Non-pigmented ciliary epithelial cell (primary cell): ENCODE data around the gene CYSLTR2.
A peak's percentile ranks its signal among the peaks of the same experiment; 100 is the strongest.
"Not testable (repeated sequence)": the region's sequence is repeated elsewhere in the genome, so short reads cannot be mapped to it uniquely, and the experiment has no call there.

Source experiments
- DNase-seq: peaks from one replicate; pipeline ENCODE4 v3.0.0-alpha.2; 2010; ENCODE audit warnings: low read depth

The CYSLTR2 gene

DNA sequence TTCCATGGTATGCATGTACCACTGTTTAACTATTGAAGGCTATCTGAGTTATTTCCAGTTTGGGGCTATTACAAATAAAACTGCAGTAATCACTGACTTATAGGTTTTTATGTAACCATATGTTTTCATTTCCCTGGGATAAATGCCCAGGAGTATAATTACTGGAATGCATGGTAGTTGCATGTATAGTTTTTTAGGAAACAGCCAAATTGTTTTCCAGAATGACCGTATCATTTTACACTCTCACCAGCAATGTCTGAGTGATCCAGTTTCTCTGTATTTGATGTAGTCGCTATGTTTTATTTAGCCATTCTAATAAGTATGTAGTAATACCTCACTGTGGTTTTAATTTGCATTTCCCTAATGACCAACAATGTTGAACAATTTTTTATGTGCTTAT lies 42.0 kb downstream of the CYSLTR2 start:
- no peak for DNase-seq

DNA sequence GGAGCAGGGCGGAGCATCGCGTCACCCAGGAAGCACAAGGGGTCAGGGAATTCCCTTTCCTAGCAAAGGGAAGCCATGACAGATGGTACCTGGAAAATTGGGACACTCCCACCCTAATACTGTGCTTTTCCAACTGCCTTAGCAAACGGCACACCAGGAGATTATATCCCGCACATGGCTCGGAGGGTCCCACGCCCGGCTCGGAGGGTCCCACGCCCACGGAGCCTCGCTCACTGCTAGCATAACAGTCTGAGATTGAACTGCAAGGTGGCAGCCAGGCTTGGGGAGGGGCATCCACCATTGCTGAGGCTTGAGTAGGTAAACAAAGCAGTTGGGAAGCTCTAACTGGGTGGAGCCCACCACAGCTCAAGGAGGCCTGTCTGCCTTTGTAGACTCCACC lies 42.9 kb downstream of the CYSLTR2 start:
- not testable (repeated sequence) for DNase-seq

GRCh38 chr13:48707405-48707804 lies 53.7 kb downstream of the CYSLTR2 start:
- no peak for DNase-seq

- no peak for DNase-seq
These were observed 55.0 kb downstream of the CYSLTR2 start for GRCh38 chr13:48708764-48709163.

DNA sequence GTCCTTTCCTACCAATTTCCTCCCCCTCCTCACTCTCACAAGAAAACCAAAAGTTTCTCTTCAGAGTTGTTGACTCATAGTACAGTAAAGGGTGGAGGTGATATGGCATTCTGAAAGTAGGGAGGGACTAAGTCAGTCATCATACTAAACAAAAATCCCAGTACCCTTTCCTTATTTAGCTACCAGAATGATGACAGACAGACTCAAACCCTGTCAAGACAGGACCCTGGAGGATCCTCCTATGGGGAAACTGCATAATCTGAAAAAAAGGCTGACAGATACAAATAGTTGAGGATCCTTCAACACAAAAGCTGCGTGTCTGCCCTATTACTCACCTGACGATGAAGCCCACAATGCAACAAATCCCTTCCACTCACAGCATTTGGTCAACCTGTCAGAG lies 55.5 kb downstream of the CYSLTR2 start:
- no peak for DNase-seq

DNA sequence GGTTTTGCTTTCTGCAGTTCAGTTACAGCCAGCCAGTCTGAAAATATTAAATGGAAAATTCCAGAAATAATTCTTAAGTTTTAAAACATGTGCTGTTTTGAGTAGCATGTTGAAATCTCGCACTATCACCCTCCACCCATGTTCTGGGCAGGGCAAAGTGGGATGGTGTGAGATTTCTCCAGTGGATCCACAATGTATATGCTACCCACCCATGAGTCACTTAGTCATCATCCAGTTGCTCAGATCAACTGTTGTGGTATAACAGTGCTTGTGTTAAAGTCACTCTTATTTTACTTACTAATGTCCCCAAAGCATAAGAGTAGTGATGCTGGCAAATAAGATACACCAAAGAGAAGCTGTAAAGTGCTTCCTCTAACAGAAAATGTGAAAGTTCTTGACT lies 56.4 kb downstream of the CYSLTR2 start:
- DNase-seq: no peak

DNA sequence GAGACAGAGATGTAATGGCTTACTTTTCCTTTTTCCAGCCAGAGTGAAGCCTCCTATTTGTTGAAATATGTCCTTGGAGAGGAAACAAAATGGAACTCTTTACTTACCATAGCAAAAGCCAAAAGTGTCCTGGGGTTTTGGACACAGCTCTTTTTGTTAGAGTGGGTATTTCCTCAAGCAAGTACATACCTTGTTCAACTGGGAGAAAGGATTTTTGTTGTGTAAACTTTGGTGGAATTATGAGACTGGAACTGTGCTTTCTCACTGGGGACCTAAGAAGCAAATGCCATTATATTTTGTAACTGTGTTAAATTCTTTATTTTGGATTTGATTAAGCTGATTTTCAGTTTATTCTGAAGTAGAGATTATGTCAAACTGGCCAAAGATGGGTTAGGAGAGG lies 58.4 kb downstream of the CYSLTR2 start:
- no peak for DNase-seq

DNA sequence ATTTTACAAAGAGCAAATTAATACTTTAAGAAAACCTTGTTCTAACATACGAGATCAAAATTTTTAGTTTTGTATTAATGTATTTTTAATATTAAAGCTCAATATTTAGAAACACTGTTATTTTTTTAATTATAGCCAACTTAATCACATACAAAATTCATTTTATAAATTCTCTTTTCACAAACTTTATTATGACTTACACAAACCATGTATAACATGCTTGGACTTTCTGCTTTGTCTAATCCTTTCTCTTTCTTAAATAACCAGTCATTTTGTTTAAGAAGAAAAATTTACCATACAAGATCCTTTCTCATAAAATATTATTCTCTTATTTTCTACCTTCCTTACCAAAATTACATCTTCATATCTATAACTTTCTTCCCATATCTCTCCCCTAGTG lies 62.2 kb downstream of the CYSLTR2 start:
- DNase-seq: no peak

GRCh38 chr13:48720621-48721020 lies 66.9 kb downstream of the CYSLTR2 start:
- no peak for DNase-seq

- no peak for DNase-seq
These were observed 69.4 kb downstream of the CYSLTR2 start for GRCh38 chr13:48723168-48723567.

DNA sequence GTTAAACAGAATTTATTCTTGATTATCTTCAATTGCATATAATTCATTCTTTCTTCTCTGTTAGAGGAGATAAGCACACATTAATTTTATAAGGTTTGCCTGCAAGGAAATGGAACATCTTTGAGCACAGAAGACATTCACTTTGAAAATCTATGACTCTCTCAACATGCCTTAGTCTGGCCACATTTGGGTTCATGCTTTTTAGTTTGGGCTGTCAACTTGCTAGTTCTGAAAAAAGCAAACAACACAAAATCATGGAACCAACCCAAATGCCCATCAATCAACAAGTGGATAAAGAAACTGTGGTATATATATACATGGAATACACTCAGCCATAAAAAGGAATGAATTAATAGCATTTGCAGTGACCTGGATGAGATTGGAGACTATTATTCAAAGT lies 71.5 kb downstream of the CYSLTR2 start:
- no peak for DNase-seq

DNA sequence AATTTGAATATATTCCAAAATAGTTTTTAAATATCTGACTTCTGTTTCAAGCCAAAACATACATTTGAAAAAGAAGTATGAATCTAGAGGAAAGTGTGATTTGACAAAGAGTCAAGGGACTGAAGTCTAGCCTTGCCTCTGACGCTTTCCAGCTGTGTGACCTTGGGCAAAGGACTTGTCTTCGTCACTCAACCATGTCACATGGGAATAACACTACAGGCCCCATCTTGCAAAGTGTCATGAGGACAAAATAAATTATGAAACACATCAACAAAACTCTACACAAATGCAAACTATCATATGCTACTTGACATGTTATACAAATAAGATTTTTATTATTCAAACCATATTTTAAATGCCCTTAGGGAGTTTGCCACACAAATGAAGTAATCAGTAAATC lies 73.0 kb downstream of the CYSLTR2 start:
- DNase-seq: no peak

- DNase-seq: no peak
These were observed 73.7 kb downstream of the CYSLTR2 start for GRCh38 chr13:48727241-48728011.

DNA sequence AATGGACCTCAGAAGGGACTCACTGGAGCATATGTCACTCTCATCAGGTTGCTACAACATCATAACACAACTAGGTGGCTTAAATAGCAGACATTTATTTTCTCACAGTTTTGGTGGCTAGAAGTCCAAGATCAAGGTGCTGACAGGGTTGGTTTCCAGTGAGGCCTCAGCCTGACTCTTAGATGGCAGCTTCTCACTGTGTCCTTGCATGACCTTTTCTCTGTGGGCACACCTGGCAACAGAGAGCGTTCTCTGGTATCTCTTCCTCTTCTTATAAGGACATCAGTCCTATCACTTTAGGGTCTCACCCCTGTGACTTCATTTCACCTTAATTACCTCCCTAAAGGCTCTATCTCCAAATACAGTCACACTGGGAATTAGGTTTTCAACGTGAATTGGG lies 74.5 kb downstream of the CYSLTR2 start:
- no peak for DNase-seq

- no peak for DNase-seq
These were observed 75.1 kb downstream of the CYSLTR2 start for GRCh38 chr13:48728876-48729275.

DNA sequence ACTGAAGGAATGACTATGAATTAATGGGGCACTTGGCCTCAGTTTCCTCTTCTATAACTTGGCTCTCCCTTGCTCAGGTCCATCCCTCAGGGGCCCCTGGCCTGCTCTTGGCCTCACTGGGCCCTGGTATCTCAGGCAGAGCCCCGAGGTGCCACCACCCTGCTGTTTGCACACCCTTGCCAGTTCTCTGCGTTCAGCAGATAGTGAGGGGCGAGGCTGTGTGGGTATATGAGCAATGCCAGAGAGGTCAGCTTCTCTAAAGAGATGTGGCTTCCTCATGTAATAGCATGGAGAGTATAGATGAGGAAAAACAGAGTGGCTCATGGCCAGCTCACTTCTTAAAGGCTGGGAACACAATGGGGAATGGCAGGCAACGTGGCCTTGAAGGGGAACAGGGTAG lies 76.1 kb downstream of the CYSLTR2 start:
- no peak for DNase-seq

GRCh38 chr13:48731001-48731658 lies 77.4 kb downstream of the CYSLTR2 start:
- DNase-seq: peak; percentile 32

GRCh38 chr13:48731957-48732569 lies 78.3 kb downstream of the CYSLTR2 start:
- DNase-seq: no peak

GRCh38 chr13:48733739-48734335 lies 80.1 kb downstream of the CYSLTR2 start:
- no peak for DNase-seq

DNA sequence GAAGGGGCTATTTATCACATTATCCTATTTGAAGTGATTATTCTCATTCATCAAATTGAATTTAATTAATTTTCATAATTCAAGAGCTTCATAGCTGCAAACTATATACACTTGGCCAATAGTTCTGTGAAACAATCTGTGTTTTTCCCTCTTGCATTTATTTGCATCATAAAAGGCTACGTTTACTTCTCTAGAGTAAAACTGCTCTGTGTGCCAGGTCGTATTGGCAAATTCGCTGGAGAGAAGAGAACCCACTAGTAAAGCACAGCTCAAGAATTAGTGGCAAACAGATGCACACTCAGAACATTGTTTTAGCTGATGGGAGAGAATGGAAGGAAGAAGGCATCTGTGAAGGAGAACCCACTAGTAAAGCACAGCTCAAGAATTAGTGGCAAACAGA lies 81.8 kb downstream of the CYSLTR2 start:
- no peak for DNase-seq

GRCh38 chr13:48737689-48738088 lies 84.0 kb downstream of the CYSLTR2 start:
- no peak for DNase-seq

- no peak for DNase-seq
These were observed 84.6 kb downstream of the CYSLTR2 start for GRCh38 chr13:48738311-48738710.

DNA sequence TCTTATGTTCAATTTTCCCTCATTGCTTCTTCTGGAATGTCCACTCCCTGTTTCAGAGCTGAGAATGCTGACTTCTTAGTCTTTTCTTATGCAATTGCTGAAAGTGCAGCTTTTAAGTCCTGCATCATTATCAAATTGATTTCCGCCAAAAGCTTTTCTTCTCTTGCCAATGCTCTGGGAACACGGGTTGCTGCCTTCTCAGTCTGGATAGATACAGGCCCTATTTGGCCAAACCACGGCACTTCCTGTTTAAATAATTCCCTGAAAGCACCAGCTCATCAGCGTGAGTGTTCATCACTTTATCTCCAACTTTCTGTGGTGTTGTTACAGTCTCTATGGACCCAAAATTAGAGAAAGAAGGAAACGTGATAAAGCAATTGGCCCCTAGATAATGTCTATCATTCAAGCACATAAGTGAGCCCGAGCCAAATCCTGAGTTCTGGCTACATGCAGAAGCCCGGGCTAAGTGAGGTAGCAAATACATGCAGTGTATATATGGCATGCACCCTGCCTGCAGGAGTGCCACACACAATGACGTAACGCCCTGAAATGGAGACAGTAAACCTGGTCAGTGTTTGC lies 85.7 kb downstream of the CYSLTR2 start:
- DNase-seq: no peak
